RPMI7951 (cell line): ENCODE data around the gene MS4A6A. TPM values are rescaled to one million over a fixed set of nuclear protein-coding genes. Genes with fewer than 3 reads are reported as not detected.
A peak's percentile ranks its signal among the peaks of the same experiment; 100 is the strongest.
"Not testable (repeated sequence)": the region's sequence is repeated elsewhere in the genome, so short reads cannot be mapped to it uniquely, and the experiment has no call there.

ENCODE experiments used
- DNase-seq: peaks from one replicate; pipeline ENCODE4 v3.0.0-alpha.2; 2012; ENCODE audit warnings: low read depth
- total RNA-seq: library from RNA; depleted of rRNA; stranded (reverse); fragments of >200 nt; shearing (Covaris generic); gene quantifications from 2 replicates; pipeline ENCODE4 v1.2.3, GENCODE V29; 2014

Gene MS4A6A
- total RNA-seq, 1 experiment from 2014 or later, result not detected

- DNase-seq, result no peak
These were observed 2.1 kb upstream of the MS4A6A start for GRCh38 chr11:60184824-60185511.

- no peak for DNase-seq
These were observed 815 bp upstream of the MS4A6A start for GRCh38 chr11:60183591-60184205.

GRCh38 chr11:60175860-60176275 is 7.0 kb downstream of the MS4A6A start:
- no peak for DNase-seq

GRCh38 chr11:60172011-60172410 is 10.9 kb downstream of the MS4A6A start:
- no peak for DNase-seq

- no peak for DNase-seq
These were observed 12.3 kb downstream of the MS4A6A start for GRCh38 chr11:60170566-60170965.

- no peak for DNase-seq
These were observed 13.5 kb downstream of the MS4A6A start for GRCh38 chr11:60169264-60169915.

GRCh38 chr11:60168306-60168705 is 14.6 kb downstream of the MS4A6A start:
- no peak for DNase-seq

- DNase-seq, result no peak
These were observed 16.9 kb downstream of the MS4A6A start for GRCh38 chr11:60165951-60166350.

GRCh38 chr11:60165538-60165937 is 17.3 kb downstream of the MS4A6A start:
- no peak for DNase-seq

GRCh38 chr11:60164550-60165075 is 18.3 kb downstream of the MS4A6A start:
- DNase-seq, result peak; percentile 3

- DNase-seq, result no peak
These were observed 21.1 kb downstream of the MS4A6A start for GRCh38 chr11:60161766-60162165.

- no peak for DNase-seq
These were observed 21.8 kb downstream of the MS4A6A start for GRCh38 chr11:60161107-60161506.

- no peak for DNase-seq
These were observed 23.0 kb downstream of the MS4A6A start for GRCh38 chr11:60159868-60160267.

- no peak for DNase-seq
These were observed 23.6 kb downstream of the MS4A6A start for GRCh38 chr11:60159284-60159683.

- DNase-seq, result no peak
These were observed 24.2 kb downstream of the MS4A6A start for GRCh38 chr11:60158636-60159035.

GRCh38 chr11:60155931-60156330 is 27.0 kb downstream of the MS4A6A start:
- DNase-seq, result no peak

GRCh38 chr11:60152727-60153126 is 30.2 kb downstream of the MS4A6A start:
- not testable (repeated sequence) for DNase-seq

GRCh38 chr11:60150279-60150678 is 32.6 kb downstream of the MS4A6A start:
- no peak for DNase-seq

- no peak for DNase-seq
These were observed 37.2 kb downstream of the MS4A6A start for GRCh38 chr11:60145677-60146076.

- no peak for DNase-seq
These were observed 39.1 kb downstream of the MS4A6A start for GRCh38 chr11:60143768-60144167.

- DNase-seq, result no peak
These were observed 49.0 kb downstream of the MS4A6A start for GRCh38 chr11:60133917-60134316.

- no peak for DNase-seq
These were observed 51.0 kb downstream of the MS4A6A start for GRCh38 chr11:60131912-60132311.

- peak; percentile 18 for DNase-seq
These were observed 52.4 kb downstream of the MS4A6A start for GRCh38 chr11:60130496-60130895.
